HCT116 (cell line): ENCODE data around the gene CHD3. TPM values are rescaled to one million over a fixed set of nuclear protein-coding genes. Genes with fewer than 3 reads are reported as not detected.

Source experiments
- ATAC-seq: fragments of 200-7000 bp; cut with Tn5 transposase; 2 replicates; pipeline ENCODE4 v1.9.1; 2020; ENCODE audit warnings: mild to moderate bottlenecking, moderate library complexity
- BruUV-seq: library from RNA; stranded (reverse); fragments of 400-500 nt; replicated peaks from 2 replicates; lab custom pipeline; 2021; lab: Mats Ljungman, UMichigan
- CTCF ChIA-PET: fragments of 300-600 bp; sonication (Branson Sonifier 250); formaldehyde crosslinking; loops from one replicate; lab custom pipeline; 2021; ENCODE audit warnings: antibody characterized with exemption; lab: Charles Lee
- POLR2A ChIA-PET: fragments of 300-600, 350-600 bp; sonication (Branson Sonifier 250); formaldehyde crosslinking; loops from one replicate; lab custom pipeline; 2021; ENCODE audit warnings: antibody characterized with exemption; lab: Charles Lee
- RAD21 ChIA-PET, 2 experiments: fragments of 300-600 bp; sonication (Branson Sonifier 250); formaldehyde crosslinking; loops; one replicate each; lab custom pipeline; 2023; ENCODE audit warnings: low total read pairs in 2 of 2; ENCODE audit not compliant: uncharacterized antibody in 2 of 2, unreplicated experiment in 2 of 2, low non-redundant PET in 1 of 2; lab: Charles Lee
- DNase-seq: peaks from one replicate; pipeline ENCODE4 v3.0.0-alpha.2; 2010; ENCODE audit warnings: low read depth, low spot score
- H2AFZ ChIP-seq: fragments of 200-600 bp; shearing (Covaris generic), sonication (generic); 2 replicates; pipeline ENCODE4 v1.6.1; 2017; ENCODE audit warnings: low read depth, mixed run types, mixed read lengths, antibody characterized with exemption, low read length; ENCODE audit not compliant: poor library complexity, severe bottlenecking
- H3K27ac ChIP-seq: 2 replicates; pipeline ENCODE4 v1.5.1; 2012; ENCODE audit warnings: low read depth, low read length
- H3K27me3 ChIP-seq: fragments of 200-600 bp; sonication (generic); 2 replicates; pipeline ENCODE4 v1.6.1; 2016; ENCODE audit warnings: mixed run types, low read length, mixed read lengths; ENCODE audit not compliant: insufficient read depth
- H3K36me3 ChIP-seq, 2 experiments: fragments of 200-500 bp in 1 of 2; fragments of 200-600 bp in 1 of 2; sonication (Bioruptor generic) in 1 of 2; sonication (generic) in 1 of 2; 2 replicates each; pipeline versions ENCODE4 v1.5.1 to v1.6.1; 2014 to 2016; ENCODE audit warnings: low read length in 2 of 2, inconsistent platforms in 1 of 2, mixed read lengths in 1 of 2, mixed run types in 1 of 2; ENCODE audit not compliant: insufficient read depth in 2 of 2, control insufficient read depth in 1 of 2
- H3K4me1 ChIP-seq, 2 experiments: fragments of 200-600 bp in 1 of 2; sonication (generic) in 1 of 2; 2 replicates each; pipeline versions ENCODE4 v1.5.1 to v1.6.1; 2012 to 2017; ENCODE audit warnings: low read length in 2 of 2, inconsistent platforms in 1 of 2, mild to moderate bottlenecking in 1 of 2, mixed read lengths in 1 of 2, mixed run types in 1 of 2, moderate library complexity in 1 of 2; ENCODE audit not compliant: insufficient read depth in 2 of 2, control insufficient read depth in 1 of 2
- H3K4me2 ChIP-seq: fragments of 200-600 bp; sonication (generic); 2 replicates; pipeline ENCODE4 v1.6.1; 2017; ENCODE audit warnings: mixed run types, low read length, mixed read lengths
- H3K4me3 ChIP-seq, 2 experiments: fragments of 200-600 bp in 1 of 2; sonication (generic) in 1 of 2; replicated peaks in 1 of 2; 2 replicates each; pipeline ENCODE4 v1.5.1; 2011 to 2016; ENCODE audit warnings: low read length in 2 of 2, control low read depth in 1 of 2, low read depth in 1 of 2, mild to moderate bottlenecking in 1 of 2, mixed read lengths in 1 of 2, mixed run types in 1 of 2
- H3K79me2 ChIP-seq: fragments of 200-600 bp; sonication (generic); 2 replicates; pipeline ENCODE4 v1.6.1; 2017; ENCODE audit warnings: mild to moderate bottlenecking, mixed run types, low read length, moderate library complexity, mixed read lengths; ENCODE audit not compliant: insufficient read depth
- H3K9ac ChIP-seq: fragments of 200-600 bp; sonication (generic); 2 replicates; pipeline ENCODE4 v1.6.1; 2016; ENCODE audit warnings: low read length, mixed read lengths
- H3K9me2 ChIP-seq: fragments of 200-600 bp; sonication (generic), shearing (Covaris generic); 2 replicates; pipeline ENCODE4 v1.6.1; 2017; ENCODE audit warnings: mixed run types, mild to moderate bottlenecking, moderate library complexity; ENCODE audit not compliant: insufficient read depth
- H3K9me3 ChIP-seq, 2 experiments: fragments of 200-500 bp in 1 of 2; fragments of 200-600 bp in 1 of 2; sonication (Bioruptor generic) in 1 of 2; sonication (generic) in 1 of 2; 2 replicates each; pipeline ENCODE4 v1.6.1; 2014 to 2017; ENCODE audit warnings: low read length in 2 of 2, mixed read lengths in 2 of 2, inconsistent platforms in 1 of 2, low read depth in 1 of 2, mild to moderate bottlenecking in 1 of 2, mixed run types in 1 of 2, moderate library complexity in 1 of 2; ENCODE audit not compliant: control insufficient read depth in 1 of 2, insufficient read depth in 1 of 2
- H4K20me1 ChIP-seq: fragments of 200-600 bp; sonication (generic), shearing (Covaris generic); 2 replicates; pipeline ENCODE4 v1.6.1; 2017; ENCODE audit warnings: mixed run types, mild to moderate bottlenecking, moderate library complexity; ENCODE audit not compliant: insufficient read depth
- EZH2 ChIP-seq: fragments of 200-600 bp; sonication (generic); IDR thresholded peaks from 2 replicates; pipeline ENCODE4 v1.6.1; 2017; ENCODE audit warnings: antibody characterized with exemption, mixed run types
- EZH2phosphoT487 ChIP-seq: fragments of 200-600 bp; IDR thresholded peaks from 2 replicates; pipeline ENCODE4 v1.6.1; 2018; ENCODE audit warnings: antibody characterized with exemption, borderline replicate concordance
- REST ChIP-seq: IDR thresholded peaks from 2 replicates; pipeline ENCODE4 v1.6.1; 2012; ENCODE audit warnings: low read depth
- SIN3A ChIP-seq: IDR thresholded peaks from 2 replicates; pipeline ENCODE4 v1.6.1; 2012; ENCODE audit warnings: low read depth
- ZFX ChIP-seq: fragments of 450-650 bp; IDR thresholded peaks from 2 replicates; pipeline ENCODE4 v1.6.1; 2017
- ZNF274 ChIP-seq: fragments of 200-500 bp; sonication (Bioruptor generic); IDR thresholded peaks from 2 replicates; pipeline ENCODE4 v1.6.1; 2014; ENCODE audit warnings: mild to moderate bottlenecking, low read depth, low read length, inconsistent platforms
- intact Hi-C: fragments of 100-400 bp; cut with micrococcal nuclease; formaldehyde crosslinking; loops from 2 replicates; pipeline ENCODE4 v1.10.0; 2022
- total RNA-seq: library from RNA; stranded (reverse); gene quantifications from one replicate; pipeline ENCODE4 v1.2.1, GENCODE V29; 2021; ENCODE audit not compliant: unreplicated experiment
- TF ChIP-seq, protein P1 (sequence below): IDR thresholded peaks from 2 replicates; pipeline ENCODE4 v1.6.1; 2012

Gene CHD3
- total RNA-seq, 1 experiment from 2014 or later, result 54.8 TPM

GRCh38 chr17:7909089-7909488, 20.5 kb downstream of the CHD3 start:
- intact Hi-C loops, result no loop called here
- TF ChIP-seq REST, result no peak
- no peak for TF ChIP-seq EZH2phosphoT487
- TF ChIP-seq SIN3A, result no peak
- TF ChIP-seq ZNF274, result no peak
- TF ChIP-seq EZH2, result no peak
- TF ChIP-seq, protein P1, sequence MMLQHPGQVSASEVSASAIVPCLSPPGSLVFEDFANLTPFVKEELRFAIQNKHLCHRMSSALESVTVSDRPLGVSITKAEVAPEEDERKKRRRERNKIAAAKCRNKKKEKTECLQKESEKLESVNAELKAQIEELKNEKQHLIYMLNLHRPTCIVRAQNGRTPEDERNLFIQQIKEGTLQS, result no peak
- no peak for TF ChIP-seq ZFX
- Histone ChIP-seq H3K79me2 (no peaks in the 10 kb centered on the region), H3K9me2 (no peaks in the 10 kb centered on the region), H3K4me1 (peaks cover 0 to 8% of the 10 kb centered on the region in 2 experiments; a peak in 2 of 4 replicates), H3K4me3 (no peak overlapping the region), H3K36me3 (peaks cover 11 to 31% of the 10 kb centered on the region in 2 experiments; a peak in 3 of 4 replicates), H3K27me3 (no peaks in the 10 kb centered on the region), H4K20me1 (no peaks in the 10 kb centered on the region), H3K9me3 (no peaks in the 10 kb centered on the region), H2AFZ (no peak overlapping the region), H3K27ac (no peak overlapping the region), H3K4me2 (no peak overlapping the region), H3K9ac (no peak overlapping the region)
- POLR2A ChIA-PET, result no interaction called here
- DNase-seq (no peak), ATAC-seq (no peak)
- CTCF ChIA-PET, result no interaction called here
- RAD21 ChIA-PET, result no interaction called here
- no TSS peak for BruUV-seq
